Measurements from ENCODE around the gene ZDHHC17. TPM values are rescaled to one million over a fixed set of nuclear protein-coding genes. Genes with fewer than 3 reads are reported as not detected.

ZDHHC17 gene
- total RNA-seq, 2 experiments from 2014 or later: 19.1 to 22.2 TPM

DNA sequence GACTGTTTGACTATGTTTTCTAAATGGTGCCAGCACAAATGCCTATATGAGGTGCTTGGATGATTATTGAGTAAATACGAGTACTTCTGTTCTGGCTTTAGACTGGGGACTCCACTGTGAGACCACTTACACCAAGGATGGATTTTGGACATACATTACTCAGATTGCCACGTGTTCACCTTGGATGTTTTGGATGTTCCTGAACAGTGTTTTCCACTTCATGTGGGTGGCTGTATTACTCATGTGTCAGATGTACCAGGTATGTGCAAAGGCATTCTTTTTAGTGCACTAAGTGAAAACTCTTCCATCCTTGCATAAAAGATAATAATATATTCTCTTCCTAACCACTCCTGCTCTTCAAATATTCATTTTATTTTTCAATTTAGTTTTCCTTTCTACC is 84.2 kb downstream of the ZDHHC17 start:
- intact Hi-C loops (cut with micrococcal nuclease): no loop called here
- Mint-ChIP-seq H3K36me3 (ENCODE audit: low read depth) (peaks cover 30% of the 10 kb centered on the region), H3K4me1 (ENCODE audit: low read depth) (no peaks in the 10 kb centered on the region), H3K4me3 (no peak overlapping the region), H3K27ac (no peak overlapping the region), H3K9me3 (no peaks in the 10 kb centered on the region), H3K27me3 (ENCODE audit: low read depth) (no peaks in the 10 kb centered on the region)
- DNase-seq: no peak
- CTCF ChIA-PET: no interaction called here

DNA sequence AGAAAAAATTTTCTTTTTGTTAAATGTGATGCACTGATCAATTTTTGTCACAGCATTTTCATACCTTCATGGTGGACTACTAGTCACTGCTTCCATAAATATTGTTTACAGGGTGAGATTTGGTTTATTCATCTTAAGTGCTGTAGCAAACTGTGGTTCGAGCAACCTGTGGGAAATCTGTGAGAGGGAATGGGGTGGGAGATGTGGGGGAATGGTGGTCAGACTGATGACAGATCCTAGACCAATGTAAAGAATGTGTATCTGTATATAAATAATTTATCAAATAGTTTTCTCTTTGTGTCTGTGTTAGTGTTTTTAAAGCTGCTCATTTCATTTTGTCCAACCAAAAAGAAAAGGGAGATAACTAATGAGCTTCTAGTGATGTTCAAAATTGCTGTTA is 88.2 kb downstream of the ZDHHC17 start:
- CTCF ChIA-PET: no interaction called here
- H3K27ac Mint-ChIP-seq: no peak overlapping the region

DNA sequence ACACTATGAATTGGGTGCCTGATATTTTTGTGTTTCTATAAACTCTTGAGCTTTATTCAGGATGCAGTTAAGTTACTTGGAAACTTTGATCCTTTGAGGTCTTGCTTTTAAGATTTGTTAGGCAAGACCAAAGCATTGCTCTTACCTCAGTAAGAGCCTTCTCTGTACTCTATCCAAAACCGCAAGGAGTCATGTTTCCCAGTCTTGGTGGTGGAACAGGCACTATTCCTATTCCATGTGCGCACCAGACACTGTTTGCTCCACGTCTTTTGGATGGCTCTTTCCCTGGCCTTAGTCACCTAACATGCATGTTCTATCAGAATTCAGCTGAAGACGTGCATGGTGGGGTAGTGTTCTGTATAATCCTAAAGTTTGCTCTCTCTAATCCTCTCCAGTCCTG is 91.4 kb downstream of the ZDHHC17 start:
- CTCF ChIA-PET: interaction anchor here (0.6 kb wide), 1 partner anchor 274 kb away, joined by 3 read pairs; no protein-coding TSS in a partner anchor
- no peaks in the 10 kb centered on the region for H3K27me3 Mint-ChIP-seq (ENCODE audit: low read depth)

More for the DNA sequence above, 88.2 kb downstream of the ZDHHC17 start:
- Mint-ChIP-seq H3K36me3 (ENCODE audit: low read depth) (peaks cover 44% of the 10 kb centered on the region), H3K9me3 (peaks cover 3% of the 10 kb centered on the region), H3K4me1 (ENCODE audit: low read depth) (no peaks in the 10 kb centered on the region), H3K4me3 (no peak overlapping the region), H3K27me3 (ENCODE audit: low read depth) (no peaks in the 10 kb centered on the region)
- intact Hi-C loops (cut with micrococcal nuclease): no loop called here
- DNase-seq: no peak

DNA sequence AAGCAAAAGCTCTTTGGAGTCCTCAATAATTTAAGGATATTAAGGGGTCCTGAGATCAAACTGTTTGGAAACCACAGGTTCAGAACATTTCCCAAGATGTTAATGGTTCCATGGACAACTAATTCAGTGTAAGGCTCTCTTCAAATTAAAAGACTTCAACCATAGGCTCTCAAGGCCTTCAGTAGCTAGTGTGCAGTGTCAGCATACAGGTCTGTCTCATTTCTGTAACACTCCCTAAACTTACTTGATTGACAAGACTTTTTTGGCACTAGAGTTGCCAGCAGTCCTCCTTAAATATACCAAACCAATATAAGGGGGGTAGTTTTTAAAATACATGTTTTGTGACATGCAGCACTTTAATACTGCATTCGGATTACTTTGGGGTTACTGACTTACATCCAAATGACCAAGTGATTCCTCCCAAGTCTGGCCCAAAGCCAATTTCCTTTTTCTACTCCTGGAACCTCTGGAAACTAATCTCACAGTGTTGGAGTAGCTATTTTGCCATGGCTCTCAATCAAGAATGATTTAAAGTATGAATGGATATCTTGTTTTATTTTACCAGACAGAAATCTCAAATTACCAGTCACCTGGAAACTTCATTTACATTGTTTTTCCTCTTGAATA is 92.2 kb downstream of the ZDHHC17 start:
- Mint-ChIP-seq H3K9me3 (peaks cover 3% of the 10 kb centered on the region), H3K27me3 (ENCODE audit: low read depth) (no peaks in the 10 kb centered on the region), H3K36me3 (ENCODE audit: low read depth) (peaks cover 30% of the 10 kb centered on the region)

More for the DNA sequence above, 91.4 kb downstream of the ZDHHC17 start:
- intact Hi-C loops (cut with micrococcal nuclease): no loop called here
- Mint-ChIP-seq H3K27ac (no peak overlapping the region), H3K4me1 (ENCODE audit: low read depth) (no peaks in the 10 kb centered on the region), H3K4me3 (no peak overlapping the region), H3K36me3 (ENCODE audit: low read depth) (peaks cover 36% of the 10 kb centered on the region), H3K9me3 (peaks cover 3% of the 10 kb centered on the region)
- no peak for DNase-seq

DNA sequence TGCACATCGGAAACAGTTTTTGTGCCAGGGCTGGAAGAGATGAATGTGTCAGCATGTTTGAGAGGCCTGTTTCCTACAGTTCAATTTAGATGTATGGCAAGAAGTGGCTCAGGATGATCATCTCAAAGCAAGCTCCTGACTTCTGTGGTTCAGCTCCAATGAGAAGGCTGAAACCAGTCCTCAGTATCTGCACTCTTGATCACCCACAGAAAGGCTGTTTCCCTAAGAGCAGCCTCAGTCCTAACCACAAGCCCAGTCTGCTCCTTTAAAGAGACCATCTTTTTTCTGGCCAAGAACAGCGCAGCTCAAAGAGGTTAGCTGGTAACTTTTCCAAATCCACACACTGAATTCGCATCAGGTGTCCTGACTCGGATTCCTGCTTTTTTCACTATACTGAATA is 95.7 kb downstream of the ZDHHC17 start:
- DNase-seq: no peak
- Mint-ChIP-seq H3K27ac (no peak overlapping the region), H3K4me1 (ENCODE audit: low read depth) (no peaks in the 10 kb centered on the region), H3K36me3 (ENCODE audit: low read depth) (peaks cover 15% of the 10 kb centered on the region), H3K27me3 (ENCODE audit: low read depth) (no peaks in the 10 kb centered on the region), H3K4me3 (no peak overlapping the region), H3K9me3 (peaks cover 2% of the 10 kb centered on the region)
- CTCF ChIA-PET: no interaction called here
- intact Hi-C loops (cut with micrococcal nuclease): no loop called here

More for the DNA sequence above, 92.2 kb downstream of the ZDHHC17 start:
- DNase-seq: no peak
- intact Hi-C loops (cut with micrococcal nuclease): no loop called here
- Mint-ChIP-seq H3K27ac (no peak overlapping the region), H3K4me1 (ENCODE audit: low read depth) (no peaks in the 10 kb centered on the region), H3K4me3 (no peak overlapping the region)
- CTCF ChIA-PET: interaction anchor here (0.9 kb wide), 1 partner anchor 154 kb away, joined by 3 read pairs; no protein-coding TSS in a partner anchor

DNA sequence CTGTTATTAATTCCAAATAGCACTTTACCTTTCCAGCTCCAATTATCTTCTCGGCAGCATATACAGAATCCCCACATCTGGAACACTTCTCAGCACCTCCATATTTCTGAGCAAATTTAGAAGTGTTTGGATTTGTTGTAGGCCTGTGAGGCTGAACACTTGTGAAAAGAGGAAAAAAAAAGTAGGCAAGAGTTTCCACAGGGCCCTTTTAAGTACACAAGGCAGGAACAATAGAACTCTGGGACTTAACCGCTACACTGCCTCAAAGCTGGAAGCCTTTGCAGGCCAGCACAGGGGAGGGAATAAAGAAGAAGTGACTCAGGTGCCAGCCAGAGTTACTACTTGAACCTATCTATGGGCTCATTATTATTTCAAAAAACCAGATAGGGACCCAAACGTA is 96.3 kb downstream of the ZDHHC17 start:
- no peak for DNase-seq
- Mint-ChIP-seq H3K9me3 (no peaks in the 10 kb centered on the region), H3K27me3 (ENCODE audit: low read depth) (no peaks in the 10 kb centered on the region), H3K36me3 (ENCODE audit: low read depth) (peaks cover 9% of the 10 kb centered on the region), H3K27ac (no peak overlapping the region), H3K4me3 (no peak overlapping the region), H3K4me1 (ENCODE audit: low read depth) (no peaks in the 10 kb centered on the region)
- CTCF ChIA-PET: no interaction called here
- intact Hi-C loops (cut with micrococcal nuclease): no loop called here

DNA sequence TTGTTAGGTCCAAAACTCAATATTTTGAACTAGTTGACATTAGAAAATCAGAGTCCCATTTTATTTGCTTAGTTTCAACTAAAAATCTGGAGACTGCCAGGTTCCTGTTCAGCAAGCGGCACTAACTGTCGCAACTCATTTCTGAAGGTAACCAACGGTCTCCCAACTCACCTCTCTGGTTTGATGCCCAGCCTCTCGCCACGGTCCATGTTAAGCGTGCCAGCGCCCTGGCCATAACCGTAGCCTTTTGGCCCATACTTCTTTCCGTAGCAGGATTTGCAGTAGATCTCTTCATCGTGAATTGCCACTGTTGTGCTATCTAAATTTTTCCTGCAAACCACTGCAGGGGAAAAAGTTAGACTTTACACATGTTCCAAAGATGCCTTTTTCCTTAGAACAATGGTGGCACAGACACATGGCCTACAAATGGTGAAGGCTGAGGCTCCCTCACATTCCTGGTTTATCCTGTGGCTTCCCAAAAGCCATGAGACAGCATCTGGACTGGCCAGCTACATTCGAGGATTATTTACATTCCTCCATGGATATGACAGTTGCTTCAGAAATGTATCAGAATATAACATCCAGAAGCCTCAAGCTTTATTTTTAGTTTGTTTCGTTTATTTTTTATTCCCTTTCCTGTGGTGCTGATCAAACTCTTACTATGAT is 99.2 kb downstream of the ZDHHC17 start:
- Mint-ChIP-seq H3K4me3 (no peak overlapping the region), H3K27ac (no peak overlapping the region), H3K36me3 (ENCODE audit: low read depth) (no peaks in the 10 kb centered on the region), H3K4me1 (ENCODE audit: low read depth) (no peaks in the 10 kb centered on the region), H3K27me3 (ENCODE audit: low read depth) (no peaks in the 10 kb centered on the region), H3K9me3 (no peaks in the 10 kb centered on the region)
- intact Hi-C loops (cut with micrococcal nuclease): no loop called here
- DNase-seq: no peak
- CTCF ChIA-PET: no interaction called here

DNA sequence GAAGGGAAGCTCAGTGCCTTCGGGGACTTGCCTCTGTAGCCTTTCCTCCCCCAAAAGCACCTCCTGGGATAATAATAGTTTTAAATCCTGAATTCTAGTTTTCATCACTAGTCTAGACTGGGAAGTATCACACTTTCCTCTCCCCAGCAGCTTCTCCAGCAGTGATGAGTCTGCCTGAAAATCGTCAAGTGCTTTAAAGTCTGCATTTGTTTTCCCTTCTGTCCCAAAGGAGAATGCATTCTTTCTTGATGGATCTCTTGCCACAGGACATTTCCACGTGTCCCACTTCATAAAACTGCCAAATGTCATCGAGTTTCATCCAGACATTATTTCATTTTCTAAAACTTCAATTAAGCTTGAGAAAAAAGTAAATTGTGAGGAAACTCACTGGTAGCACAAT is 99.9 kb downstream of the ZDHHC17 start:
- H3K27ac Mint-ChIP-seq: no peak overlapping the region
- H3K9me3 Mint-ChIP-seq: no peaks in the 10 kb centered on the region
- DNase-seq: no peak
- no peak overlapping the region for H3K4me3 Mint-ChIP-seq
- no peaks in the 10 kb centered on the region for H3K27me3 Mint-ChIP-seq (ENCODE audit: low read depth)
- no peaks in the 10 kb centered on the region for H3K4me1 Mint-ChIP-seq (ENCODE audit: low read depth)
- no peaks in the 10 kb centered on the region for H3K36me3 Mint-ChIP-seq (ENCODE audit: low read depth)
- intact Hi-C loops (cut with micrococcal nuclease): no loop called here
- CTCF ChIA-PET: no interaction called here

DNA sequence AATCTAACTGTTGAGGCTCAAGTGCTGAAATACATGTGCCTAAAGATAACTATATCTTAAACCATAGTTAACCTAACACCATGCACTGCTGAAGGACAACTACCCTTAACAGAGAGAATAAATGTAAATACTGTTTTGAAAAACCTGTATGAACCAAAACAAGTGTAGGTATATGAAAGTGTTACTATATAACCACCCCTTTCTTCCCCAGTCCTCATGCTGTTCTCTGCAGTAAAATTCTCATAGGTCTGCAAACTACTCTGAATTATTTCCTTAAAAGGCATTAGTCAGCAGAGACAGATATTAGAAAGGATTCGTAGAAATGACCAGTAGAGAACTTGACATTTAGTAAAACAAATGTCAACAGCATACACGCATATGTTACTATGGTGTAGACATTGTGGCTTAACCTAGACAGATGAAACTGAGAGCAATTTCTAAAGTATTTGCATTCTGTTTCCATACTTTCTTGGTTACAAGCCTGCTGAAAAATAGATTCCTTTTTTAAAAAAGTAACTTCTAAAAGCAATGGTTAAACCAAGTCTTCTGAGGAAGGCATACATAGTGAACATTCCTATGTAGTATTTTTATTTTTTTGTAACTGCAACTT is 101.0 kb downstream of the ZDHHC17 start:
- no peak for DNase-seq
- Mint-ChIP-seq H3K27me3 (ENCODE audit: low read depth) (no peaks in the 10 kb centered on the region), H3K9me3 (no peaks in the 10 kb centered on the region), H3K4me1 (ENCODE audit: low read depth) (no peaks in the 10 kb centered on the region), H3K4me3 (no peak overlapping the region), H3K36me3 (ENCODE audit: low read depth) (no peaks in the 10 kb centered on the region), H3K27ac (no peak overlapping the region)
- CTCF ChIA-PET: no interaction called here
- intact Hi-C loops (cut with micrococcal nuclease): no loop called here

DNA sequence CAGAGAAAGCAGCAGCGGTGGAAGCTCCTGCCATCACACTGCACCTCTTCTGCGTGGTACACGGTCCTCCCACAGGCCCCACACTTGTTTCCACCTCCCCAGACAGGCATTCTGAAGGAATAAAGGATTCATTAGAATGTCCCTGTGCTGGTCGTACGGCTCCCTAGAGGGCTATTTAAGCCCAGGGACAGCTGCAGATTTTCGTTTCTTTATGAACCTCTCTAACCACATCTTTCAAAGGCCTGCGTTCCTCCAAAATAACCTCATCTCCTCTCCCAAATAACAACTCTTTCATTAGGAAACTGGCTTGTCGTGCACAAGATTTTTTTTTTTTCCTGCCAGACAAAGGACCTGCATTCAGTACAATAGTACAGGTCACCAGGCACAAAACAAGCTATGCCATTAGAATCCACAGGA is 102.2 kb downstream of the ZDHHC17 start:
- no peak overlapping the region for H3K27ac Mint-ChIP-seq
- DNase-seq: no peak
- H3K9me3 Mint-ChIP-seq: no peaks in the 10 kb centered on the region
- H3K4me1 Mint-ChIP-seq (ENCODE audit: low read depth): no peaks in the 10 kb centered on the region
- intact Hi-C loops (cut with micrococcal nuclease): no loop called here
- no peak overlapping the region for H3K4me3 Mint-ChIP-seq
- CTCF ChIA-PET: interaction anchor here (0.6 to 1.0 kb wide), 3 partner anchors 8 to 716 kb away, joined by 3 read pairs; no protein-coding TSS in a partner anchor
- peaks cover 2% of the 10 kb centered on the region for H3K27me3 Mint-ChIP-seq (ENCODE audit: low read depth)
- H3K36me3 Mint-ChIP-seq (ENCODE audit: low read depth): no peaks in the 10 kb centered on the region

DNA sequence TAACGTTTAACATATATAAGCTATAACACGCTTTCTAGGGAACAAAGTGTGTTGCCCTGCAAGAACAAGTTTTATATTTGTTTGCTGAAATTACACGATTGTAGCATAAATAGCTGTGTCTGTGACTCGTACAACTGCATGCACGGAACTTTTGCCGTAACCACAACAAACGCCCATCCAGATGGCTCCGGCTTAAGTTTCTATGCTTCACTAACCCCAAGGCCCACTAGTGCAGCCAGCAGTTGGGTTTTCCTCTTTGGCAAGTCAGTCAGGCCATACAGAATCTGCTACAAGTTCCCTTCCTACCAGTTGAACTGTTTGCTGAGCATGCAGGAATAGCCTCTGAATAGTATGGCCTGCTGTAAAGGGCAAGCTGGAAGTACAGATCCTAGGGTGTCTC is 102.8 kb downstream of the ZDHHC17 start:
- no peak overlapping the region for H3K4me3 Mint-ChIP-seq
- H3K36me3 Mint-ChIP-seq (ENCODE audit: low read depth): no peaks in the 10 kb centered on the region
- H3K9me3 Mint-ChIP-seq: no peaks in the 10 kb centered on the region
- no peak overlapping the region for H3K27ac Mint-ChIP-seq
- CTCF ChIA-PET: interaction anchor here (0.7 to 1.0 kb wide), 2 partner anchors 9 to 715 kb away, joined by 3 read pairs; no protein-coding TSS in a partner anchor
- peaks cover 3% of the 10 kb centered on the region for H3K27me3 Mint-ChIP-seq (ENCODE audit: low read depth)
- no peak for DNase-seq
- intact Hi-C loops (cut with micrococcal nuclease): no loop called here
- no peaks in the 10 kb centered on the region for H3K4me1 Mint-ChIP-seq (ENCODE audit: low read depth)

DNA sequence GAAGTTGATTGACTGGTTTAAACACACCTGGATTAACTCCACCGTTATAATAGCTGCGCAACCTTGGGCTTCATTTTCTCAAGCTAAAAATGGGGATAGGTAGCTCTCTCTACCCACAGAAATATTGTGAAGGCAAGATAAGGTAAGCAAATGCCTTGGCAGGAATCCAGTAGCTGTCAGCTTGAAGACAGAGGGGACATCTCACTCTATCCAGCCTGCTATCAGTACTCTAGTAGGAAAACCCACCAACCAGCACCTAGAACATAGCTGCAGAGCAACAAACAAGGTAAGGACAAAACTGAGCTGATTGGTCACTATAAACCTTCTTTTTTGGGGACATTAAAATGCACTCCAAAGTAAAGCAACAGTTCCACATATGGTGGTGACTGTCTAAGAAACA is 107.2 kb downstream of the ZDHHC17 start:
- Mint-ChIP-seq H3K4me3 (no peak overlapping the region), H3K27ac (no peak overlapping the region), H3K9me3 (no peaks in the 10 kb centered on the region), H3K36me3 (ENCODE audit: low read depth) (no peaks in the 10 kb centered on the region), H3K27me3 (ENCODE audit: low read depth) (peaks cover 23% of the 10 kb centered on the region), H3K4me1 (ENCODE audit: low read depth) (no peaks in the 10 kb centered on the region)
- CTCF ChIA-PET: interaction anchor here (0.6 to 0.7 kb wide), 2 partner anchors 52 to 407 kb away, joined by 4 read pairs; no protein-coding TSS in a partner anchor
- intact Hi-C loops (cut with micrococcal nuclease): no loop called here
- DNase-seq: no peak

DNA sequence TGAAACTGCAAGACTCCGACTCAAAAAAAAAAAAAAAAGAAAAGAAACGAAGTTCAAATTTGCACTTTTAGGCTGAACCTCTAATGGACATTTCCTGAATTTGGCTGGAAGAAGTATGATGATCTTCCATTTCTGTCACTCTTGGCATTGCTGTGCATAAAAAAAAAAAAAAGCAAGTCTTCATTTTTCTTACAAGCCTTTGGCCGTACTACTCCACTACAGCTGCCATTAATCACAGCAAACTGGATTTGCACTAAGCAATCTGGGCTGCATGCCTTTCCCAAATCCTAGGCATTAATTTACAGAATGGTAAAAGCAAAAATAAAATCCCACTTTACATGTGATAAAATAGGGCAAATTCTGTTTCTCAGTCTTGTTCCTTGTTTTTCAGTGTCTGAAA is 107.8 kb downstream of the ZDHHC17 start:
- H3K36me3 Mint-ChIP-seq (ENCODE audit: low read depth): no peaks in the 10 kb centered on the region
- no peak for DNase-seq
- H3K27me3 Mint-ChIP-seq (ENCODE audit: low read depth): peaks cover 24% of the 10 kb centered on the region
- CTCF ChIA-PET: no interaction called here
- no peaks in the 10 kb centered on the region for H3K9me3 Mint-ChIP-seq
- H3K27ac Mint-ChIP-seq: no peak overlapping the region
- no peaks in the 10 kb centered on the region for H3K4me1 Mint-ChIP-seq (ENCODE audit: low read depth)
- intact Hi-C loops (cut with micrococcal nuclease): no loop called here
- no peak overlapping the region for H3K4me3 Mint-ChIP-seq
